Stimulated activated CD4-positive, alpha-beta T cell treated with anti-CD3 and anti-CD28 coated beads, Interleukin-1b, Interleukin-23, amount 100 ng/mL, for 1 hour (primary cell): ENCODE measurements around the gene PCDH9.
"Not testable (repeated sequence)": the region's sequence is repeated elsewhere in the genome, so short reads cannot be mapped to it uniquely, and the experiment has no call there.

ENCODE experiments used
- DNase-seq, 2 donors: peaks; one replicate each; pipeline ENCODE4 v3.0.0-alpha.2; 2020; ENCODE audit warnings: low read depth in 2 of 2

PCDH9 gene

DNA sequence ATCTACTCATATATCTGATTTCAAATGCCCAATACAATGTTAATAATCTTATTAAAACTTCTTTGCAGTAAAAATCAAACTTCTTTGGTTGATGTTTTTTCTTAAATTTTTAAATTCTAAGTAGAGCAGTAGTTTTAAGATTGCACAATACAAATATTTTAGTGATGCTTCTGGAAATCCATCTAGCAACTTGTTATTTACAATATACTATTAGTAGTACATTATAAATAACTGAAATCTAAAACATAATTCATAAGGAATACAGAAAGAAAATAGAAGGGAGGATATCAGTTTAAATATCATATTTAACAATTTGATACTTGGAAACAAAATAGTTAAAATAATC, 569.7 kb downstream of the PCDH9 start:
- no peak for DNase-seq

DNA sequence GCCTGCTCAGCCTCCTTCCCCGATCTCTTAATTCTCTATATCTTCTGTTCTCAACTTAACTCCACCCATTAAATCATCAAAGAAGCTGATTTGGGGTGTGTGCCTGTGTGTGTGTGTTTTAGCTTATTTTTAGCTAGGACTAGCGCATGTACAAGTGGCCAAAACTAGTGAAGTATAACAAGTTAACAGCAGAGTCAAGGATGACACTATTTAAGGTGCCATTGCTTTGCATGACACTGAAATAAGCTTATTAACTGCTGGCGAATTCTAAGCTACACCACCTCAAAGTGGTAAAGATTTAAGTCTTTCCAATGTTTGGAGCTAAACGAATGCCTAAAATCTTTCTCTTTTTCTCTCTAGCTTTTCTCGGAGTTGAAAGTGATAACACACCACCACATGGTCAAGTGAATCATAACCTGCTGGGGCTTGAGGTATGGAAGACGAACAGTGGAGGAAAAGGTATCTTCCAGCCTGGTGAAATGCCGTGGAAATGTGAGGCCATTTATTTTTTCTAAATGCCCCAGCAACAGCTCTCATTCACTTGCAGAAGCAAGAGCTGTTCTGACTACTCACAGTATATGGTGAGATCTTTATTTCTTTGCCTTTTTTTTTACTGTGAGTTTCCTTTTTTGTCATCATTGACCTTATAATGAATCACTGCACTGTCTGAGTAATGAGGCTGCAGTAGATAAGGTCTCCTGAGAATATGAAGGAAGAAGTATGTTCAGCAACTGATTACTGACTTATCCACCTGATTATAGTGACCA, 570.3 kb downstream of the PCDH9 start:
- no peak for DNase-seq

DNA sequence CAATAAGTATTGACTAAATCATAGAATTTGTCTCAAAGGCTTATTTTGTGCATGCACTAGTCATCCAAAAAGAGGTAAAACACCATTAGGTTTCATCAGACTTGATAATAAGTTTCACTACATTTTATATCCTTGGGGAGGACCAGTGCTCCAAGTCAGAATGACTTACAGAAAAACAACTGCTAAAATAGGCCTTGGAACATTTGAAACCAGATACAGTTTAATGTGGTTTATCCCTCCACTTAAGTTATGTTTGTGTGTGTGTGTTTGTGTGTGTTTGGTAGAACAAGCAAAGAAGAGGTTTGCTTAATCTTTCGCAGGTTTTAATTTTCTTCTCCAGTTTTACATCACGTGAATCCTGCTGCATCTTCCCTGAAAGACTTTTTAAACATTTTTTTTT, 570.9 kb downstream of the PCDH9 start:
- no peak for DNase-seq

DNA sequence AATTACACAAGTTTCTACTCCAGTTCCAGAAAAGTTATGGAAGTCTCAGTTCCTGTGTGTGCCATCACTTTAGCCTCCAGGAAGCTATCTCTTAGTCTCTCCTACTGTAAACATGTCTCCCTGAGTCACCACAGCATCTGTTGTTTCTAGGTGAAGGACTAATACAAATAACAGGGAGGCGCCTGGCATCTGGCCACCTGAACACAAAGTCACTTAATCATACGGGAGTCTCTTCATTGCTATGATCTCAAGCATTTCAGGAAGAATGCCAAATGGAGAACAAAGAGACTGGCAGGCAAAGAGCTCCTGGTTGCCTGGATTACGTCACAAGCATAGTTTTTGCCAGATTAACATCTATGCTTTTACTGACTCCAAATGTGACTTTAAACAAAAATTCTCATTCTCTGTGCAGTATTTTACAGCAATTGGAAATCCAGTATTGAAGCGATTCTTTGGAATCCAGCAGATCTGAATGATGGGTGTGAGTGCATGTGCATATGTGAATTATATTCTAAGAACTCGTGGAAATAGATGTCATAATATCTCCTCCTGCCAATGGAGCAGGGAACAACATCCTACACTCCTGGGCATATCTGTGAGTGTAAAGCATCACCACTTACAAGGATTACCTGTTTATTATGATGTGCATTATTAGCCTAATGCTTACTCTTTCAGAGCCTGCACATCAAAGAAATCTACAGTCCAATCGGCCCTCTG, 572.8 kb downstream of the PCDH9 start:
- DNase-seq, result no peak

DNA sequence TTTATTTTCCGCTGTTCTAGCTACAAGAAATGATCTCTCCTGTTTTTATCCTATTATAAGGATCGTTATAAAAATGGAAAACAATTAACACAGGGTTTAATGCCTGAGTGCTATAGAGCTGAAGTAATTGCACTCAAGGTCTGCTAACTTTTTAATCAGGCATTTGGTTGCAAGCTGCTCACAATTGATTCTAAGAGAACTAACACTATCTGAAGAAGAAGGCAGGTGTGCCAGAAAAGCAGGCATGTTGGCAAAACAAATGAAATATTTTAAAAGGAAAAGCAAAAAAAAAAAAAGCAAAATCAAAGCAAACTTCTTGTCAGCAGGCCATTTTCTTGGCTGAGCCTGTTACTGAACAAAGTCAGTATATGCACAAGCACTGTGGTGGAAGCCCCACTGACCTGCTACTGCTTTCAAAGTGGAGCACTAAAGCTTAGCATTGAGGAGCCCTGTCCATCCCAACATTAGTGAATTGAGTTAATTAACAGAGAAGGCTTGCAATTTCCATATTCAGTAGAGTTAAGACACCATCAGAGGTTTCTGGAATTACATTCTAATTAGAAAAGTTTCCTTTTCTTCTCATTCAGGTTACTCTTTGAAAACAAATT, 574.2 kb downstream of the PCDH9 start:
- no peak for DNase-seq

DNA sequence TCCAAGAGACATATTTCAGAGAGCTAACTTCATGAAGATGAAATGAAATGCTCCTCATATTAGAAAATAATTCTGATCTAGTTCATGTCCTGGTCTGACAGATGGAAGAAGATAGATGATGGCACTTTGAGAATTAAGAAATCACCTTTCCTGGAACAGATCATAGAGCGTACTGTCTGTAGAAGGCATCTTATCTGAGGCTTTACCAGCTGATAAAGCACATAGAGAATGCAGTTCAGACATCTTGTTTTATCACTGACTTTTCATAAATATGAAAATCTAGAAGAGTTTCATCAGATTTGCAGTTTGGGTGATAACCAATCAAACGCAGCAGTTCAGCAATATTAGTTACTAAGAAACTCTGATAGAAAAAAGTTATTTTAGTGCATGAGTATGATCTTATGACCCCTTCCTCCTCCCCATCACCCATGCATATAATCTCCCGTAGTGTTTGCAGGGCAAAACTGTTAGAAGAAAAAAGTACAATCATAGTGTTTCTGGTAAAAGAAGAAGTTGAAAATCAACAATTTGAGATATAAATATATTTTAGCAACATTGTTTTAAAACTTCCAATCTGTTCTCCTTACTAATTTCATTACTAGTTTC, 585.2 kb downstream of the PCDH9 start:
- no peak for DNase-seq

DNA sequence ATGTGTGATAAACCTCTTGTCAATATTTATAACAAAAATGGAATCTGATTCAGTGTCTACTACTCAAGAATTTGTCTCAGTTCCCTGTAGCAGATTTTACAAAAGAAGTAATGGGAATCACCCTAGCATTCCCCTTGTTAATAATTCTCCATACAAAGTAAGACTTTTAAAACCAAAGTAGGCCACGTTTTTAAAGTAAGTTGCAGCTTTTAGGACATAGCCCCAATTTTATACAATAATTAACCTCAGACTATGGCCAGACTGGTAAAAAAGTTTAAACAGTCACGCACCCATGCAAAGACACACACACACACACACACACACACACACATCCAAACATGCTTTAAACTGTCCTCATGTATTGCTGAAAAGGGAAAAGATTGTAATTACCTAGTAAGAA, 589.9 kb downstream of the PCDH9 start:
- no peak for DNase-seq

DNA sequence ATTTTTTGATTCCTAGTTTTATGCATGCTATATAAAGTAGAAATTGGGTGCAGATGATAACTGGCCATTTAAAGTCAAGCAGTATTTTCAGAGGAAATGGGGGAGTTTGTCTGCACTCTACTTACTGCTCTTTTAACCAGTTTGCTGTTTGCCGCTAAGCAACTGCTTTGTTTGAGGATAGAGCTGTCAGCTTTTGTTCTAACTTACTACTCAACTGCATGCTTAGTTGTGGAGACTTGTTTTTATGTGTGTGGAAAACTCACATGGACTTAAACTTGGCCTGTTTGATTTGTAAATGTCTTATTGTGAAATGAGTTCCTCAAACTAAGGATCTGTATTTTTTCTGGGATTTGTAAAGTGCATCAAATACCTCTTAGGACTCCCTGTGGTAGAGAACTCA, 591.1 kb downstream of the PCDH9 start:
- DNase-seq, result no peak

DNA sequence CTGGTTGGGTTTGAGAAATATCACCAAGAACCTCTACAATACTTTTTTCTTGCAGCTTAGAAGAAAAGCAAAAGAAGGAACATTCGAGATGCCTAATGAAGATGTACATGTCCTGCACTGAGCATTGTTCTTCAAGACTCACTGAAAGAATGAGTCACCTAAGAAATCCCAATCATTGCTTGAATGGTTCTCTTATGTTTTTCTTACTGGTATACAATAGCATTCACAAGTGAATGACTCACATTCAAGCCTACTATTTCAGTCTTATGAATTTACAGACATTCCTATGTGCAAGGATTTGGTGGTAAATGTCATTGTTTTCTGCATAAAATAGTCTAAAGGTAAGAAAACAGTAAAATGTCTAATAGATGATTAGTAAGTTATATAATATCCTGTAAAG, 594.6 kb downstream of the PCDH9 start:
- DNase-seq, result no peak

DNA sequence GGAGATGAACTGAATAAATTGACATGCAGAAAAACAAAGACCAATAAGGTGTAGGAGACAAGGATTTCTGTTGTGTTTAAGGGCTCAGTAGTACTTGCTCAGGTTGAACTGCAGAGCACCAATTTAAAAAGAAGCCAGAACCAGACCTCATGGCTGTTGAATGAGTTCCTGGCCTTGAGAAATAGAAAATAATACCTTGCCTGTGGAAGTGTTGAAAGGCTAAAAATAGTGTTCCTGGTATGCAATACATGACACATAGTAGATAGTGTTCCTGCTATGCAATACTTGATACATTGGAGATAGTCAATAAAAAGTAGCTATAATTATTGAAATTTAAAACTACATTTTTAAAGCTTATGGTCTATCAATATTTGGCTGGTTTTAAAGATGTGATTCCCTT, 595.8 kb downstream of the PCDH9 start:
- DNase-seq, result no peak

DNA sequence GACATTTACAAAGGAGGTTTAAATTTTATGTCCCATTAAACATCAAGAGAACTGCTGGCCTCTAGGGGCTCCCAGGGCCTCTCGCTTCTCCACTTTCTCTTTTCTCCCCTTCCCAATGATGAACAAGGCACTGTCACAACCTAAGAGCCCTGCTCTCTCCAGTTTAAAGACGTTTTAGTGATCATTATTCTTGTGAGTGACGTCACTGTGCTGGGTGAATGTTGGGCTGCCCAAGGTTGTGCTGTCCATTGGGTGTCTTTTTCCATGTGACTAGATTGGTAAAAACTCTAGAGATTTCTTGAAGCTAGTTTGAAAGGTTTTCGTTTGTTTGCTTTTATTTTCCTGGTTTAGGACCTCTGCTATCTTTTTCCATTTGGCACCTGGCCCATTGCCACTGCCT, 602.6 kb downstream of the PCDH9 start:
- no peak for DNase-seq

DNA sequence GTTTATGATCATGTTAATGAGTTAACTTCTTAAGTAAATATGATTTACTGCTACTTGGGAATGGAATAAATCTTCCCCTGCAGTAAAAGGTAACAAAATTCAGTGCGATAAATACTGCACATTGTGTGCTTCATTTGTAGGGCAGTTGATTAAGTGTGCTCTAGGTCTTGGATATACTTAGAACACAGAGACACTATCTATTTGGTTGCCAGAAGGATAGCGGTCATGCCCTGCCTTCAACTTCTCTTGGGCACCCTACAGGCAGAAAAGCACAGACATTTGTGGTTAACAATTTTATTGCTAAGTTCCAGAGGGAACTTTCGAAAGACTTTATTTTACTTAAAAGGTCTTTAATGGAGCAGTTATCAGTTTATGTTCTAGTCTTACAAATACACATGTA, 605.8 kb downstream of the PCDH9 start:
- DNase-seq, result no peak

DNA sequence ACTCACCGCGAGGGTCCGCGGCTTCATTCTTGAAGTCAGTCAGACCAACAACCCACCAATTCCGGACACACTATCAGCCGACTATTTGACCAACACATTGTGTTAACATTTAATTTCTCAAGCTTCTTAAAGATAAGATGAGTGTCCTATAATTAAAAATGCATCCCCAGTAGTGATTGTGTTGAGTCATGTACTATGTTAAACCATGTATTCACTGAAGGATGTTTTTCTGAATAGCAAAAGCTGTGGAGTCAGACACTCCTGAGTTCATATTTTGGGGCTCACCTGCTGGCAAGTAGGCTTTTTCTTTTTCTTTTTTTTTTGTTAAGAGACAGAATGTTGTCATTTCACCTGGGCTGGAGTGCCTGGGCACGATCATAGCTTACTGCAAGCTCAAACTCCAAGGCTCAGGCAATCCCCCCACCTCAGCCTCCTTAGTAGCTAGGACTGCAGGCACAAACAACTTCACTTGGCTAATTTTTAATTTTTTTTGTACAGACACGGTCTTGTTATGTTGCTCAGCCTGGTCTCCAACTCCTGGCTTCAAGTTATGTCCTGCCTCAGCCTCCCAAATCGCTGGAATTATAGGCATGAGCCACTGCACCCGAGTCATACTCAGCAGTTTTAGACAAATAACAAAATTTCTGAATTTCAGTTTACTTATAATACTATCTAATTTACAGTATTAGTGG, 606.9 kb downstream of the PCDH9 start:
- DNase-seq, result no peak

DNA sequence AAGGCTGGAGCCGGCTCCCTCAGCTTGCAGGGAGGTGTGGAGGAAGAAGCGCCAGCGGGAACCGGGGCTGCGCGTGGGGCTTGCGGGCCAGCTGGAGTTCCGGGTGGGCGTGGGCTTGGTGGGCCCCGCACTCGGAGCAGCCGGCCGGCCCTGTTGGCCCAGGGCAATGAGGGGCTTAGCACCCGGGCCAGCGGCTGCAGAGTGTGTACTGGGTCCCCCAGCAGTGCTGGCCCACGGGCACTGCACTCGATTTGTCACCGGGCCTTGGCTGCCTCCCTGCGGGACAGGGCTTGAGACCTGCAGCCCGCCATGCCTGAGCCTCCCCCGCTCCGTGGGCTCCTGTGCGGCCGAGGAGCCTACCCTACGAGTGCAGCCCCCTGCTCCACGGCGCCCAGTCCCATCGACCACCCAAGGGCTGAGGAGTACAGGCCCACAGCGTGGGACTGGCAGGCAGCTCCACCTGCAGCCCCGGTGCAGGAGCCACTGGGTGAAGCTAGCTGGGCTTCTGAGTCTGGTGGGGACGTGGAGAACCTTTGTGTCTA, 608.2 kb downstream of the PCDH9 start:
- not testable (repeated sequence) for DNase-seq

DNA sequence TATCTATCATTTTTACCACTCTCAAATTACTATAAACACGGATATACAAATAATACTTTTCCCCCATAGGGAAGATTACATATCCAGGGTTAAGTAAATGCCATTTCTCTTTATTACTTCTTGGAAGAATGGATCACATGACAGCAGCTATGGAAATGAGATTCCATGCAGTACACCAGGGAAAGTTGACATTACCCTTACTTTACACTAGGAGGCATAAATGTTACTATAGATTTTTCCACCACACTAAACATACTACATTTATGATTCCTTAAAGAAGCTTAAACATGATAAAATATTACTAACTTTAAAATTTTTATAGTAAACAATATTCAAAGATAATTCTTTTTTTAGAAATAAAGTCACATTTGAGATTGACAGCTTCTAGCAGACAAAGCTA, 611.4 kb downstream of the PCDH9 start:
- DNase-seq, result no peak

DNA sequence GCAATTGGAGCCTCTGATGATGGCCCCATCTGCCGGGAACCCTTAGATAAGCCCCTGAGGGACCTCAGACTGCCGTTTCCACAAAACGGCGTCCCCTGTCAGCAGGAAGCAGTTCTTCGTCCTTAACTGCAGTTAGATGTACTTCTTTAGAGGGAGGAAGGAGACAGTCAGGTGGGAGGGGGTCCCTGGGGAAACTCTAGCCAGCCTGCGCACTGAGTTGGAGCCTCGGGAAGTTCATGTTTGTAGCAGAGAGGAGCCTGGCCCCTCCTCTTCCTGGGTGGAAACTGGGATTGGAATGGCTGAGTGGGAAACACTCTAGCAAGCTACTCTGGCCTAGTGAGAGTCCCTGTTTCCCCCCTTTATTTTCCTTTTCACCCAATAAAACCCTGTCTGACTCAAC, 612.4 kb downstream of the PCDH9 start:
- DNase-seq, result no peak

DNA sequence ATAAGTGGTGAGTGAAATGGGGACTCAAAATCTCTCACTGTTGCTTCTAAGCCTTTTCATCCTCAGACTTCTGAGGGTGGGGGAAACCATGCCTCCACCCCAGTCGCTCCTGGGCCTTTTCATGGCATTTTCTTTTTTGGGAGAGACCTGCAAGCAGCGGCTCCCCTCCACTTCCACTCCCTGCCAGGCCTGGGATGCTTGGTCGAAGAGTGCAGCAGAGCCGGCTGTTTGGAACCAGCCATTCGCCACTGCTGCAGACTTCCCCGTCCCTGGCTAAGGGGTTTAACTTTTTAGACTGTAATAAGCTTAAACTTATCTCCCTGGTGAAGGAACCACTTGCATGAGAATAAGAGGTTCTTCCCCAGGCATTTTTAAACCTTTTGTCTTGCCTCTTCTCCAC, 617.2 kb downstream of the PCDH9 start:
- DNase-seq, result no peak

DNA sequence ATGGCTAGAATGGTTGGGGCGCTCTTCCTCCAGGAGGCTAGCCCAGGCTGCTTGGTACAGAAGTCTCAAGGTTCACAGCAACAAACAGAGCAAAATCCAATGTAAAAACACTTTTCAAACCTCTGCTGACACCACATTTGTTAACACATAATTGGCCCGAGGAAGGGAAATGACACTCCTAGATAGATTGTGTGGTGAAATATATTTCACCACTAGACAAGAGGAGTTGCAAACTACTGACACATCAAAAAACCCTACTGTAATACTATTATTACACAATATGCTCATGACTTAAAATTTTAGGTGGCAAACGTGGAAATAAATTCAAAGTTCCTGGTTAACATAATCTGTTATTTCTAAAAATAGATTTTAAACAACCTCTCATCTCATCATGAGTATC, 643.6 kb downstream of the PCDH9 start:
- DNase-seq, result no peak

DNA sequence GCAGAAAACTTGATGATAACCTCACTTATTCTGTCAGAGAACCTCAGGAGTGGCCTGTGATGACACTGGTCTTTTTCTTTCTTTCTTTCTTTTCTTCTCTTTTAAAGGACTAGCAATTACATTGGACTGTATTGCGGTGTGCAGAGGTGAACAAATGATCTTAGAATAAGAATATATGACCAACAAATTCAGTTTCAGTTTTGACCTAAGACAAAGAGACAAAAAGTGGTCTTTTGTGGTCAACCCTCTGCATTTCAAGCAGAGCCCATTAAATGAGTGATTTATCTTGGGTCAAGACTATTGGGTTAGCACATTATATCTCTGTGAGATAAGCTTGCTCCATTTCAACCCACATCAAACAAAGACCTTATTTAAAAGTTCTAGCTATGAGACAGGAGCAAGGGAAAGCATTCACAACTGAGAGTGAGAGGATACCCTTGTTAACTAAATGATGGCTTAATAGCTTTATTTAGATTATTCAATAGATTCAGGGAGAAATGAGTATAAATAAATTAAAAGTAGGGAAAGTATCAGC, 644.4 kb downstream of the PCDH9 start:
- DNase-seq, result no peak

DNA sequence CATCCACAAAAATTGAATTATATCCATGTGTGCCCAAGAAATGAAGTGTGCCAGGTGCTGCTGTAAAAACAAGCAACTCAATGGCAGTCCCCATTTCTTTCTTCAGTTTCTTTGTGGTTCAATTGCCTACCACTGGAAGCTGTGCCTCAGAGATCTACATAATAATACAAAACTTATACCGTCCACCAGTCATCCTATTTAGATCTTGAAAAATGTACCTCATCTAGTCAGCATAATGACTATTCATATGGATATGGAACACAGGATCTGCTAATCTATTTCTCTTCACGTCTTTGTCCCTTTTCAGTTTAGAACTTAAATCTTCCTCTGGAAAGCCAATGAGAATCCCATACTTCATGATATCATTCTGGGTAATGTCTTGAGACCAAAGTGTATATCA, 648.5 kb downstream of the PCDH9 start:
- DNase-seq, result no peak

DNA sequence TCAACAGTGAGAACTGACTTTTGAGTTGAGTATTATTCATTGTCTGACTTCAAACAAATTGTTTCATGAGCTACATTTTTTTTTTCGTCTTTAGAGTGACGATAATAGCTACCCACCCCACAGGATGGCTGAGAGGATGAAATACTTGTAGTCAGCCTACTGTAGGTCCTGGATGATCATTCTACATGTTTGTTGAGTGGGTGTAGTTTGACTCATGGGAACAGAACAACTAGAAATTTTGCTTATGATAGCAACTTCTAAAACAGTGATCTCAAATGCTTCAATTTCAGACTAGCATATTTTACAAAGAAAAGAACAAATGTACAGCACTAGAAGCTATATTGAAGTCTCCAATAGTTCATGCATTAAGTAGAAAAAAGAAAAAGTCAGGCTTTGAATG, 651.8 kb downstream of the PCDH9 start:
- no peak for DNase-seq

DNA sequence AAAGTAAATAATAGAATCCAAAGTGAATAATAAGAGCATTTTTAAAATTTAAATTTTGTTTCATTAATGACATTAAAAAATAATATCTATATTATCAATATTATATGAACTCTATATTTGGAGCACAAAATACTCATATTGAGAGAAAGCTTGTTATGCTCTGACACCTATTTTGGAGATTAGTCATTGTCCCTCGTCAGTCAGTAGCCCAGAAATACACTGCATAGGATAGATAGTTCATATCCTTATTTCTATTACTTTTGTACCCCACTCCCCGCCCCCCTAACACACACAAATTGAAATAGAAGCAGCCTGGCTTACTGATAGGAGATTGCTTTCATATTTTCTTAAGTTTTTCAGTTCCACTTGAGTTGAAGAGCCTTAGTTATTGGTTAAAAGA, 652.8 kb downstream of the PCDH9 start:
- DNase-seq, result no peak
